HepG2 (cell line): Measurements from ENCODE around the gene GMCL2. TPM values are rescaled to one million over a fixed set of nuclear protein-coding genes. Genes with fewer than 3 reads are reported as not detected.

Experiments
- NPAS2 ChIP-seq: sonication (generic); formaldehyde crosslinking; IDR thresholded peaks from 2 replicates; pipeline ENCODE4 v1.8.0; 2022; ENCODE audit warnings: mild to moderate bottlenecking, missing genetic modification reagents, borderline replicate concordance
- TARDBP ChIP-seq: sonication (generic); formaldehyde crosslinking; IDR thresholded peaks from 2 replicates; pipeline ENCODE4 v1.8.0; 2022; ENCODE audit warnings: mild to moderate bottlenecking, missing genetic modification reagents
- ZNF224 ChIP-seq: sonication (generic); formaldehyde crosslinking; IDR thresholded peaks from 2 replicates; pipeline ENCODE4 v1.5.0; 2020; ENCODE audit warnings: mild to moderate bottlenecking, missing genetic modification reagents
- ZNF547 ChIP-seq: sonication (generic); formaldehyde crosslinking; IDR thresholded peaks from 2 replicates; pipeline ENCODE4 v1.5.1; 2020; ENCODE audit warnings: mild to moderate bottlenecking, missing genetic modification reagents
- polyA plus RNA-seq, 8 experiments: library from polyadenylated mRNA; depleted of rRNA in 3 of 8; stranded (reverse) in 7 of 8; unstranded in 1 of 8; fragments of >200 nt; fragmentation: Illumina TruSeq in 4 of 8; extraction: Trizol in 4 of 8; gene quantifications; 2 replicates each; pipeline versions ENCODE4 v1.2.1 to v1.2.3, GENCODE V29; 2011 to 2016; ENCODE audit warnings: low read depth in 4 of 8, missing spikeins in 1 of 8, mixed read lengths in 1 of 8; ENCODE audit not compliant: insufficient read depth in 1 of 8
- total RNA-seq, 5 experiments: library from RNA; depleted of rRNA; stranded (reverse); fragments of >200 nt; fragmentation: Illumina TruSeq; extraction: Trizol; gene quantifications; 2 replicates each; pipeline ENCODE4 v1.2.3, GENCODE V29; 2016; ENCODE audit warnings: low read depth in 1 of 5
- TF ChIP-seq, protein P1 (sequence below): IDR thresholded peaks from 2 replicates; pipeline ENCODE4 v1.6.1; 2016; ENCODE audit warnings: low read depth, control low read depth
- TF ChIP-seq, protein P2 (sequence below): sonication (generic); formaldehyde crosslinking; IDR thresholded peaks from 2 replicates; pipeline ENCODE4 v1.8.0; 2022; ENCODE audit warnings: low read depth, missing genetic modification reagents
- TF ChIP-seq, protein P3 (sequence below): sonication (generic); formaldehyde crosslinking; IDR thresholded peaks from 2 replicates; pipeline ENCODE4 v1.9.0; 2021; ENCODE audit warnings: missing genetic modification reagents, mild to moderate bottlenecking, borderline replicate concordance
- TF ChIP-seq, protein P4 (sequence below): sonication (generic); formaldehyde crosslinking; IDR thresholded peaks from 2 replicates; pipeline ENCODE4 v1.8.1; 2022; ENCODE audit warnings: mild to moderate bottlenecking, missing genetic modification reagents
- TF ChIP-seq, protein P5 (sequence below): sonication (generic); formaldehyde crosslinking; IDR thresholded peaks from 2 replicates; pipeline ENCODE4 v1.5.1; 2020; ENCODE audit warnings: missing genetic modification reagents, mild to moderate bottlenecking, borderline replicate concordance

GMCL2 gene
- total and polyA plus RNA-seq, 2 of the 13 experiments (the other 11 are each of a cell fraction or from before 2014, with no cell fraction given): 0.03 TPM; not detected in 1

DNA sequence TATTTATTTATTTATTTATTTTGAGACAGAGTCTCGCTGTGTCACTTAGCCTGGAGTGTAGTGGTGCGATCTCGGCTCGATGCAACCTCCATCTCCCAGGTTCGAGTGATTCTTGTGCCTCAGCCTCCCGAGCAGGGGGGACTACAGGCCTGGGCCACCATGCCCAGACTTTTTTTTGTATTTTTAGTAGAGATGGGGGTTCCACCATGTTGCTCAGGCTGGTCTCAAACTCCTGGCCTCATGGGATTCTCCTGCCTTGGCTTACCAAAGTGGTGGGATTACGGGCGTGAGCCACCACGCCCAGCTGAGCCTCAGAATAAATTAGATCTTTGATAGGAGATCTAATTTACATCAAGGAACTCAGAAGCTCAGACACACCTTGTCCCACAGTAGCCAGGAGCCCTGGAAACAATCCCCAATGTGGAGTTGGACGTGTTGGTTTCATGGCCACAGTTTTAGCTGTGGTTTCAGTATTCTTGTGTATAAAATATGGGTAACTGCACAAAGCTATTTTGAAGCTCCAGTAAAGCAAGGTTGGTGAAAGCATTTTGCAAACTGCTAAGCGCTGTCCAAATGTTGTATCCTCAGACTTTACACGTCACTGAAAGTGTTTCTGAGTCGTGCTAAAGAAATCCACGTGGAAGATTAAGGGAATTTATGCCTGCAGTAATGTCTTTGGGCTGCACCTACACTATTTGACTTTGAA, 14.2 kb upstream of the GMCL2 start (continued):
- TF ChIP-seq, protein P1, sequence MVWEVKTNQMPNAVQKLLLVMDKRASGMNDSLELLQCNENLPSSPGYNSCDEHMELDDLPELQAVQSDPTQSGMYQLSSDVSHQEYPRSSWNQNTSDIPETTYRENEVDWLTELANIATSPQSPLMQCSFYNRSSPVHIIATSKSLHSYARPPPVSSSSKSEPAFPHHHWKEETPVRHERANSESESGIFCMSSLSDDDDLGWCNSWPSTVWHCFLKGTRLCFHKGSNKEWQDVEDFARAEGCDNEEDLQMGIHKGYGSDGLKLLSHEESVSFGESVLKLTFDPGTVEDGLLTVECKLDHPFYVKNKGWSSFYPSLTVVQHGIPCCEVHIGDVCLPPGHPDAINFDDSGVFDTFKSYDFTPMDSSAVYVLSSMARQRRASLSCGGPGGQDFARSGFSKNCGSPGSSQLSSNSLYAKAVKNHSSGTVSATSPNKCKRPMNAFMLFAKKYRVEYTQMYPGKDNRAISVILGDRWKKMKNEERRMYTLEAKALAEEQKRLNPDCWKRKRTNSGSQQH: no peak
- TF ChIP-seq TARDBP (CRISPR knock-in tag): no peak
- TF ChIP-seq, protein P2, sequence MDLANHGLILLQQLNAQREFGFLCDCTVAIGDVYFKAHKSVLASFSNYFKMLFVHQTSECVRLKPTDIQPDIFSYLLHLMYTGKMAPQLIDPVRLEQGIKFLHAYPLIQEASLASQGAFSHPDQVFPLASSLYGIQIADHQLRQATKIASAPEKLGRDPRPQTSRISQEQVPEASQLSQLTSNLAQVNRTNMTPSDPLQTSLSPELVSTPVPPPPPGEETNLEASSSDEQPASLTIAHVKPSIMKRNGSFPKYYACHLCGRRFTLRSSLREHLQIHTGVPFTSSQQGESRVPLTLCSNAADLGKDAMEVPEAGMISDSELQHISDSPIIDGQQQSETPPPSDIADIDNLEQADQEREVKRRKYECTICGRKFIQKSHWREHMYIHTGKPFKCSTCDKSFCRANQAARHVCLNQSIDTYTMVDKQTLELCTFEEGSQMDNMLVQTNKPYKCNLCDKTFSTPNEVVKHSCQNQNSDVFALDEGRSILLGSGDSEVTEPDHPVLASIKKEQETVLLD (CRISPR knock-in tag): no peak
- no peak for TF ChIP-seq NPAS2
- TF ChIP-seq ZNF547 (CRISPR knock-in tag): no peak
- TF ChIP-seq, protein P3, sequence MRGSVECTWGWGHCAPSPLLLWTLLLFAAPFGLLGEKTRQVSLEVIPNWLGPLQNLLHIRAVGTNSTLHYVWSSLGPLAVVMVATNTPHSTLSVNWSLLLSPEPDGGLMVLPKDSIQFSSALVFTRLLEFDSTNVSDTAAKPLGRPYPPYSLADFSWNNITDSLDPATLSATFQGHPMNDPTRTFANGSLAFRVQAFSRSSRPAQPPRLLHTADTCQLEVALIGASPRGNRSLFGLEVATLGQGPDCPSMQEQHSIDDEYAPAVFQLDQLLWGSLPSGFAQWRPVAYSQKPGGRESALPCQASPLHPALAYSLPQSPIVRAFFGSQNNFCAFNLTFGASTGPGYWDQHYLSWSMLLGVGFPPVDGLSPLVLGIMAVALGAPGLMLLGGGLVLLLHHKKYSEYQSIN: no peak
- TF ChIP-seq, protein P4, sequence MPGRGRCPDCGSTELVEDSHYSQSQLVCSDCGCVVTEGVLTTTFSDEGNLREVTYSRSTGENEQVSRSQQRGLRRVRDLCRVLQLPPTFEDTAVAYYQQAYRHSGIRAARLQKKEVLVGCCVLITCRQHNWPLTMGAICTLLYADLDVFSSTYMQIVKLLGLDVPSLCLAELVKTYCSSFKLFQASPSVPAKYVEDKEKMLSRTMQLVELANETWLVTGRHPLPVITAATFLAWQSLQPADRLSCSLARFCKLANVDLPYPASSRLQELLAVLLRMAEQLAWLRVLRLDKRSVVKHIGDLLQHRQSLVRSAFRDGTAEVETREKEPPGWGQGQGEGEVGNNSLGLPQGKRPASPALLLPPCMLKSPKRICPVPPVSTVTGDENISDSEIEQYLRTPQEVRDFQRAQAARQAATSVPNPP (CRISPR knock-in tag): no peak
- TF ChIP-seq ZNF224 (CRISPR knock-in tag): no peak
- TF ChIP-seq, protein P5, sequence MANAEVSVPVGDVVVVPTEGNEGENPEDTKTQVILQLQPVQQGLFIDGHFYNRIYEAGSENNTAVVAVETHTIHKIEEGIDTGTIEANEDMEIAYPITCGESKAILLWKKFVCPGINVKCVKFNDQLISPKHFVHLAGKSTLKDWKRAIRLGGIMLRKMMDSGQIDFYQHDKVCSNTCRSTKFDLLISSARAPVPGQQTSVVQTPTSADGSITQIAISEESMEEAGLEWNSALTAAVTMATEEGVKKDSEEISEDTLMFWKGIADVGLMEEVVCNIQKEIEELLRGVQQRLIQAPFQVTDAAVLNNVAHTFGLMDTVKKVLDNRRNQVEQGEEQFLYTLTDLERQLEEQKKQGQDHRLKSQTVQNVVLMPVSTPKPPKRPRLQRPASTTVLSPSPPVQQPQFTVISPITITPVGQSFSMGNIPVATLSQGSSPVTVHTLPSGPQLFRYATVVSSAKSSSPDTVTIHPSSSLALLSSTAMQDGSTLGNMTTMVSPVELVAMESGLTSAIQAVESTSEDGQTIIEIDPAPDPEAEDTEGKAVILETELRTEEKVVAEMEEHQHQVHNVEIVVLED (CRISPR knock-in tag): no peak
